ENCODE data around the gene KHSRP. TPM values are rescaled to one million over a fixed set of nuclear protein-coding genes. Genes with fewer than 3 reads are reported as not detected.

Gene KHSRP
- total and polyA plus RNA-seq, 2 of the 13 experiments (the other 11 are each of a cell fraction or from before 2014, with no cell fraction given): 72.1 to 129 TPM

- TF ChIP-seq ZNF362 (CRISPR knock-in tag; IDR thresholded peaks at IDR 0.05; ENCODE audit: borderline replicate concordance): no peak
- TF ChIP-seq TCF7 (IDR thresholded peaks at IDR 0.05; ENCODE audit: low read depth): no peak
- no peak for TF ChIP-seq STAT5B (CRISPR knock-in tag; IDR thresholded peaks at IDR 0.05)
- no peak for TF ChIP-seq JDP2 (CRISPR knock-in tag; IDR thresholded peaks at IDR 0.05; ENCODE audit: borderline replicate concordance)
- no peak for TF ChIP-seq SRF (IDR thresholded peaks at IDR 0.05; ENCODE audit: low read depth, low read length)
- no peak for TF ChIP-seq RCOR2 (CRISPR knock-in tag; IDR thresholded peaks at IDR 0.05)
- no peak for TF ChIP-seq CEBPB (IDR thresholded peaks at IDR 0.05; ENCODE audit: borderline replicate concordance, low read depth, low read length)
- TF ChIP-seq RORA (CRISPR knock-in tag; IDR thresholded peaks at IDR 0.05): no peak
- TF ChIP-seq MYNN (CRISPR knock-in tag; IDR thresholded peaks at IDR 0.05; ENCODE audit: low read depth): no peak
- TF ChIP-seq ZNF331 (CRISPR knock-in tag; IDR thresholded peaks at IDR 0.05): no peak
- no peak for TF ChIP-seq ZNF441 (CRISPR knock-in tag; IDR thresholded peaks at IDR 0.05; ENCODE audit: borderline replicate concordance)
- TF ChIP-seq POLR2A (IDR thresholded peaks at IDR 0.05; ENCODE audit: insufficient read depth in 1 of 2, low read depth in 2 of 2, low read length in 2 of 2): no peak
- no peak for TF ChIP-seq REXO4 (CRISPR knock-in tag; IDR thresholded peaks at IDR 0.05; ENCODE audit: borderline replicate concordance)
- TF ChIP-seq HDAC2 (CRISPR knock-in tag; IDR thresholded peaks at IDR 0.05): no peak
- no peak for TF ChIP-seq ZBTB42 (CRISPR knock-in tag; IDR thresholded peaks at IDR 0.05)
- no peak for TF ChIP-seq BRF2 (CRISPR knock-in tag; IDR thresholded peaks at IDR 0.05)
- TF ChIP-seq ZBTB20 (CRISPR knock-in tag; IDR thresholded peaks at IDR 0.05; ENCODE audit: borderline replicate concordance, low read depth): no peak
- TF ChIP-seq HOXA5 (CRISPR knock-in tag; IDR thresholded peaks at IDR 0.05): no peak
- no peak for TF ChIP-seq SATB2 (CRISPR knock-in tag; IDR thresholded peaks at IDR 0.05)
- no peak; the same call in 1 of the 2 replicates for TF ChIP-seq AHDC1 (CRISPR knock-in tag; IDR thresholded peaks at IDR 0.05; ENCODE audit: borderline replicate concordance)
- no peak for TF ChIP-seq NR2C2 (CRISPR knock-in tag; IDR thresholded peaks at IDR 0.05; ENCODE audit: borderline replicate concordance)
- no peak for TF ChIP-seq DBP (CRISPR knock-in tag; IDR thresholded peaks at IDR 0.05; ENCODE audit: not compliant biosample characterization)
These were observed 32.2 kb downstream of the KHSRP start (continued) for GRCh38 chr19:6392221-6393073.
